GM19455 (cell line): ENCODE results near the gene SLC8A1.

Experiments used
- ATAC-seq: cut with Tn5 transposase; IDR thresholded peaks from one replicate; pipeline ENCODE4 v1.9.1; 2021; ENCODE audit not compliant: unreplicated experiment

SLC8A1 gene

DNA sequence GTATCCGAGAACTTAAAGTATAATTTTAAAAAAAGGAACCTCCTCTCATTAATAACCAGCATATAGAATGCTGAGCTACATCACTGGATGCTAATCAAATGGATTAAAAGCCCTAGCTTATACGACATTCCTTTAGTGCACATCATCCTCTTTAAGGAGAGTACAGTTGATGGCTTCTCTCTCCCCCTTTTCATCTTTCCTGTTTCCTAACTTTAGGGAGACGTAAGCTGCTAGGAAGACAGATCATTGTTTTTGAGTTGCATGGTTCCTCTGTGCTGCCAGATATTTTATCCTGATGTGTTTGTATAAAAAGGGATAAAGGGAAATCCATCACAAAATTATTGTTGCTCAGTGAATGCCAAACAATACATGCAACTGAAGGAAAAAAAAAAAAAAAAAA is 94.2 kb downstream of the SLC8A1 start:
- ATAC-seq, result no peak

- ATAC-seq, result no peak
These were observed 96.4 kb downstream of the SLC8A1 start for GRCh38 chr2:40355451-40355850.

- no peak for ATAC-seq
These were observed 98.7 kb downstream of the SLC8A1 start for GRCh38 chr2:40353231-40353630.

DNA sequence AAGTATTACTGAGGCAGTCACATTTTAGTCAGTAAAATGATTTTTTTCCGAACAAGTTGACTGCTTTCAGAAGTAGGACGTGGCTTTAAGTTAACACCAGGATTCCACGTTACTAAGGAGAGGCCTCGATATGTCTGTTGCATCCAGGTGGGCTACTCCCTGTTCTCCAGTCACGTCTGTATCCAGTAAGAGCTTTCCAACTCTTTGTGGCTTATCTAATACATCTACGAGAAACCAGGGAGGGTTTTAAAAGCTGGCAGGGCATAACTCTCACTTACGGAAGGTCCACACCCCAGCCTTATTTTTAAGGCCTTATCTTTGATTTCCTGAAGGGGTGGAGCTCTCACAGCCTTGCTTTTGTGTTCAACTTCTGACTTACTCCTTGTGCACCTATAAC is 99.2 kb downstream of the SLC8A1 start:
- no peak for ATAC-seq

DNA sequence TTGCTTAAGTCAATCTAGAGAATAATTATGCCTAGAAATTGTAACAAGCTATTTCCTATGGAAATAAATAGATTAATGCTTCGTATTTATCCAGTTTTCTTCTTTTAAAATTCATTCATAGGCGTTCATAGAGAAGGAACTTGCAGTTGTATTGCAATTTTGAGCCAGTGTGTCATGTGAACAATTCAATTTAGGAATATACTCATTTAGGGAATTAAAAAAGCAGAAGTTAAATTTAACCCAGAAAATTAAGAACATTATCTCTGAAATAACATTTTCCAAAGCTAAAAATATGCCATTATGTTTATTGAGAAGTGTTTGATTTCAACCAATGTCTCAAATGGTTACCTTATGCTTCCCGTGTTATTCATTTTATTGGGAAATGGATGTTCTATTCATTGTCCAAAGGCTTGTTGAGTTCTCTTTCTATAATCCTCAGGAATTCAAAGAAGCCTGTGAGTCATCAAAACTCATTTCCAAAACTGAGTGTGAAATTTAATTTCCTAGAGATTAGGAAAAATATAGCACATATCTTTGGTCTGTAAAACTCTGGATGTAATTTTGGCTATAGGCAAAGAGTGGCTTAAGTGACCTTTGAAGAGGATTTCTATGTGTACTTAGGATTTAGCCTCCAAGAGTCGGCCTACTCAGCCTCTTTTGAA is 99.7 kb downstream of the SLC8A1 start:
- no peak for ATAC-seq

GRCh38 chr2:40348665-40349064 is 103.2 kb downstream of the SLC8A1 start:
- no peak for ATAC-seq

GRCh38 chr2:40348038-40348437 is 103.9 kb downstream of the SLC8A1 start:
- ATAC-seq, result no peak

DNA sequence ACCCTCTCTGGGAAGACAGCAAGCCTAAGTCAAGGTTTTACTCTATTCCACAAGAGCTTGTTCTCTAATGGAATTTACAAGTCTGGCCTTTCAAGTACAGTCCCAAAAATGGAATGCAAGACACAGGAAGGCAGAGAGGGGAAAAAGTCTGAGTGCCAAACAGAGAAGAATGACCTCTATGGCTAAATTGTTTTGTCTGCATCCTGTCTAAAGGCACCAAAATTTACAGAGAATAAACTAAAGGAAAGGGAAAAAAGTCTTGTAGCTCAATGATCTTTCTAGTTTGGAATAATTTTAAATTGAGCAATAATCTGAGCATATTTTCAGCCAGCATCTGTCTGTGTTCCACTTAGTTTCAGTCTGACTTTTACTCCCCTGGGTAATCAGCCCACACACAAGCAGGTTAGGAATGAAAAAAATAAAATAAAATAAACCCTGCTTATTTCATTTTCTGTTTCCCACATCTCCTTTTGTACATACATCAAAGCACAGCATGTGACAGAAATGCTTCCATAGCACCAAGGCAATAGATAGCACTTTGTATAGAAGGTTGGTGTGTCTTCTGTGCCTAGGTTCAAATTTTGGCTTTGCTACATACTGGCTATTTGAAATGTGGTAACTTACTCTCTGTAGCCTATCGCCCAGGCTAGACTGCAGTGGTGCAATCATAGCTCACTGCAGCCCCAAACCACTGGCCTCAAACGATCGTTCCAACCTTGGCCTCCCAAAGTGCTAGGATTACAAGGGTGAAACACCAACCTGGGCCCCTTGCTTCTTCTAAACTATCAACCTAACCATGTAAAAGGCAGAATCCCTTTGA is 105.1 kb downstream of the SLC8A1 start:
- no peak for ATAC-seq

- no peak for ATAC-seq
These were observed 107.5 kb downstream of the SLC8A1 start for GRCh38 chr2:40344364-40344763.

DNA sequence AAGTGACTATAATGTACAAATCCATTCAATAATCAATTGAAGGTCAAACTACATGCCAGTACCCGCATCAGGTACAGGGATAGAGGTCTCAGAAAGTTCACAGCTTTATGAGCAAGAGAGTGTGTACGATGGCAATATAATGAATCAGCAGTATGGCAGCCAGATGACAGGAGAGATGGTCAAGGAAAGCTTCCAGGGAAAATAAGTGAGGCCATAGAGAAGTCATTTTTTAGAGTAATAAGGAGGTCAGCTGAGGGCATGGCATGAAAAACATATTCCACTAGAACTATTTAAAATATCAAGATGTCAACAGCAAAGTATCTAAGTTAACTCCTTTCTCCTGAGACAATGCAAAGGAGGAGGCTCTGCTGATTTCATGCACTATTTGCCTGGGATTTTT is 108.0 kb downstream of the SLC8A1 start:
- ATAC-seq, result no peak

GRCh38 chr2:40341198-40341597 is 110.7 kb downstream of the SLC8A1 start:
- no peak for ATAC-seq

DNA sequence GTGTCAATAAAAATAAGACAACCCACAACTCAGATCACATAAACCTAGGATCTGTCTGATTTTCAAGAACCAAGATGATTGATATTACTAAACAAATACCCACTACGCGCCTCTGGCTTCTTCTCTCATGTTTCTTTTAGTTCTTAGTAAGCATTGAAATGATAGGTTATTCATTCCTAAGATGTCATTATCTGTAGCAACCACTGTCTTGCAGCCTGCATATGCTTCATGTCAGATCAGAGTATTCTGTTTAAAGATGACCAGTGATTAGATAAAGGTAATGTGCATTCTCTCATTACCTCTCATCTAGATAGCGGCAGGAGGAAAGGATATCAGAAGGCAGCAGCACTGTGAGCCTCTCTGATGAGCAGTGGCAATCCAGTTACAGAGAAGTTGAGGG is 112.9 kb downstream of the SLC8A1 start:
- ATAC-seq, result no peak

- no peak for ATAC-seq
These were observed 119.6 kb downstream of the SLC8A1 start for GRCh38 chr2:40332191-40332826.

- no peak for ATAC-seq
These were observed 121.8 kb downstream of the SLC8A1 start for GRCh38 chr2:40330096-40330495.

GRCh38 chr2:40329739-40330030 is 122.2 kb downstream of the SLC8A1 start:
- ATAC-seq, result no peak

DNA sequence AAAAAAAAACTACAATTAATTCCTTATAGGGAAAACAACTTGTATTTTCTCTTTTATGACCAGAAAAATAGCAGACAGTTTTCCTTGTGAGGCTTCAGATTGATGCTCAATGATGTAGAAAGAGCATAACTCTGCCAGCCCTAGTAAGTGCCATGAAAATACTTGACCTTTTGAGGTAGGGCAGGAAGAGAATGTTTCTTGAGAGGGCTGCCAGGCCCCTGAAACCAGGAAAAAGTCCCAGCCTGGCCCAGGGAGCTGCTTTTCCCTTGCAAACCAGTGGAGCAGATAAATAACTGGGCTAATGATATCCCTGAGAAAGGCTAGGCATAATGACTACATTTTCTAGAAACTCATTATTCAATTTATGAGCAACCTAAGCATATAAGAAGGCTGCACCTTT is 126.8 kb downstream of the SLC8A1 start:
- ATAC-seq, result no peak

DNA sequence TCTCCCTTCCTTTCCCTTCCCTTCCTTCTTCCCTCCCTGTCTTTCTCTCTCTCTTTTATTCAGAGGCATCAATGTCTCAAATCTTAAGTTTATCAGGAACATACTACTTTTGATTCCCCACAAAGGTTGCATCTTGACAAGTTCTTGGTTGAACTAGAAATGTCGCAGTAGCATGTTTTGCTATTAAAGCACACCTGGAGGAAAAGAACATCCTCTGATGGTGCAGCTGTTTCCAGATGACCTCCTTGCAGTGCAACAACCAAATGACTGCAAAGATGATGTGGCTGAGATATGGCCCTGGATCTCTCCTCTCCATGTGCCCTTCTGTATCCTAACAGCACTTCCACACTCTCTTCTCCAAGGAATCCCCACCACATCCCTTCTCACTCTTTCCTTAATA is 127.2 kb downstream of the SLC8A1 start:
- ATAC-seq, result no peak

DNA sequence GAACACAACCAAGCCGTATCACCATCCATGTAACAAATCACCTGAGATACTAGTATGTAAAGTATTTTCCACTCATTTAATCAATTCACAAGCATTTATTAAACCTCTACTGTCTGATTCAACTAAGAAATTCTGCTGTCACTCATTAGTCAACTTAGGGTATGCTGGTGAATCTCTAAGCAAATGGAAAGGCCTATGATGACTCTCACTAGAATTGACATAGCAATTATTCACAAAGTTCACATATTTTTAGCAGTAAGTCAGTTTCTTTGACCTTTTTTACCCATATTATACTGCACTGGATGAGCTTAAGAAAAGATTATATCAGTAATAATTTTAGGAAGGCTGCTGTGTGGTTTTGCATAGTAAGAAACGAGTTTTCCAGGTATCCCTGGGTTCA is 130.1 kb downstream of the SLC8A1 start:
- no peak for ATAC-seq

DNA sequence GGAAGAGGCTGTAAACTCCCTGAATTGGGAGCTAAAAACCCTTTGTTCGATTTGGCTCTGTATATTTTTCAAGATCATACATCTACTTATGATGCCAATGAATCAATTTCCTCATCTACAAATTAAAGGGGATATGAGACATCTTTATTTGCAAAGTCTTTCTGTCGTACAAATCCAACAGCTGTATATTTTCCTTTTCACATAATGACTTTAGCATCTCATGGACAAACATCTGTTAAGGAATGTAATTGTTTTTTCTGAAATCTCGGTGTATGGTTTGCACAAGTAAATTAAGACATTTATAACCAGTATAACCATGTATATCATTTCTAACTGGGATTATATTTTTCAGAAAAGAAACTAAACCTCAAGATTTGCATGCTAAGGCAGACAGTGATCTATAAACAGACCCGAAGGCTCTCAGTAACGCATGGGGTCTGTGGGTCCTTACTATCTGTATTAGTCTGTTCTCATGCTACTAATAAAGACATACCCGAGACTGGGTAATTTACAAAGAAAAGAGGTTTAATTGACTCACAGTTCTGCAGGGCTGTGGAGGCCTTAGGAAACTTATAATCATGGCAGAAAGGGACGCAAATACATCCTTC is 130.8 kb downstream of the SLC8A1 start:
- no peak for ATAC-seq

DNA sequence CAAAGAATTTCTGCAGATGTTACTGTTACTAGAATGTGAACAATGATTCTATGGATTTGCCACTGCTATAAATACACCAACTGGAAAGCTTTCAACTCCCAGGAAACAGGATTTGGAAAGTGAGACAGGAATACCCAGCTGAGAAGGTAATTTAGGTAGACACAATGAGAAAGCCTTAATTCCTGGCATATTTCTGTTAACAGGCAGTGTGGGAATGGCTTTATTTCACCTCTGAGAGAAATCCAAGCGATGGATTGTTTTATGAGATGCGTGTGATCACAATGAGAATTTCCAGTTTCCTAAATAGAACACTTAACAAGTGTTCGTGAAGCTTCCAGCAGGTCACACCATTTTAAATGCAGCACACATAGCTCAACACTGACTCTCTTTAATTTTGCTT is 133.0 kb downstream of the SLC8A1 start:
- ATAC-seq, result no peak

DNA sequence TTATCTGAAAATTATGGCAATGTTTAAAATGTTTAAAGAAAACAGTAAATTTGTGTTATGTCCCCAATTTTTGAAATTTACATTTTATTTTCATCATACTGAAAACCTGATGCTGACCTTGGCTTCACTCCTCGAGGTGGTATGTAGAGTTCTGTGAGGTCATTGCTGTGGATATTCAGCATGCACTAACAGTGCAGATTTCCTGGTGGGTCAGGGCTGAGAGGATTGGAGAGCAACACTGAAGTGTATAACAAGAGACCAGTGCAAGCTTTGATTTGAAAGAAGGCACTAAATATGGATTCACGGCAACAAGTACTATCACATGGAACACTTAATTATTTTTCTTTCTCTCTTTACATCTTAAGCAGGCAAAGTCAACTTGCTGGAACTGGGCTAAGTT is 134.1 kb downstream of the SLC8A1 start:
- ATAC-seq, result no peak

- ATAC-seq, result no peak
These were observed 134.8 kb downstream of the SLC8A1 start for GRCh38 chr2:40317046-40317445.
